Left ventricle myocardium inferior (tissue), 1 donor: ENCODE data around the gene CDKN2B-AS1. TPM values are rescaled to one million over a fixed set of nuclear protein-coding genes. Genes with fewer than 3 reads are reported as not detected.

Experiments
- DNase-seq: peaks from one replicate; pipeline ENCODE4 v3.0.0-alpha.2; 2020
- H3K27ac ChIP-seq: fragments of 200-600 bp; replicated peaks from 2 replicates; pipeline ENCODE4 v1.8.0; 2021
- H3K27me3 ChIP-seq: fragments of 200-600 bp; 2 replicates; pipeline ENCODE4 v1.8.0; 2021; ENCODE audit warnings: low read depth
- H3K36me3 ChIP-seq: fragments of 200-600 bp; 2 replicates; pipeline ENCODE4 v1.8.0; 2021
- H3K4me1 ChIP-seq: fragments of 200-600 bp; 2 replicates; pipeline ENCODE4 v1.8.0; 2021
- H3K4me3 ChIP-seq: fragments of 200-600 bp; 2 replicates; pipeline ENCODE4 v1.8.0; 2021; ENCODE audit warnings: mild to moderate bottlenecking, moderate library complexity
- H3K9me3 ChIP-seq: fragments of 200-600 bp; replicated peaks from 2 replicates; pipeline ENCODE4 v1.8.0; 2021
- intact Hi-C: fragments of 100-400 bp; cut with micrococcal nuclease; formaldehyde crosslinking; loops from one replicate; pipeline ENCODE4 v1.11.0; 2022
- total RNA-seq: library from RNA; stranded (reverse); fragmentation: NEBNext Ultra II Directional; extraction: Animal tissue kit (Norgen Biotek cat#: 25700); gene quantifications from one replicate; pipeline ENCODE4 v1.2.1, GENCODE V29; 2021
- TF ChIP-seq, protein P1 (sequence below): fragments of 200-600 bp; IDR thresholded peaks from 2 replicates; pipeline ENCODE4 v1.8.0; 2021; ENCODE audit warnings: antibody characterized with exemption, mild to moderate bottlenecking, borderline replicate concordance
- donor health status: DM: no; HTN: yes; CAD: no; lungs with severe emphysema.

Gene CDKN2B-AS1
- total RNA-seq, 1 donor from 2014 or later, result 0.30 TPM

GRCh38 chr9:22098643-22099332 is 104.2 kb downstream of the CDKN2B-AS1 start:
- no peaks in the 10 kb centered on the region for H3K36me3 ChIP-seq
- no peak overlapping the region for H3K27ac ChIP-seq
- intact Hi-C loops, result no loop called here
- peaks cover 11% of the 10 kb centered on the region for H3K4me1 ChIP-seq
- H3K4me3 ChIP-seq, result no peak overlapping the region
- no peaks in the 10 kb centered on the region for H3K9me3 ChIP-seq
- TF ChIP-seq, protein P1, sequence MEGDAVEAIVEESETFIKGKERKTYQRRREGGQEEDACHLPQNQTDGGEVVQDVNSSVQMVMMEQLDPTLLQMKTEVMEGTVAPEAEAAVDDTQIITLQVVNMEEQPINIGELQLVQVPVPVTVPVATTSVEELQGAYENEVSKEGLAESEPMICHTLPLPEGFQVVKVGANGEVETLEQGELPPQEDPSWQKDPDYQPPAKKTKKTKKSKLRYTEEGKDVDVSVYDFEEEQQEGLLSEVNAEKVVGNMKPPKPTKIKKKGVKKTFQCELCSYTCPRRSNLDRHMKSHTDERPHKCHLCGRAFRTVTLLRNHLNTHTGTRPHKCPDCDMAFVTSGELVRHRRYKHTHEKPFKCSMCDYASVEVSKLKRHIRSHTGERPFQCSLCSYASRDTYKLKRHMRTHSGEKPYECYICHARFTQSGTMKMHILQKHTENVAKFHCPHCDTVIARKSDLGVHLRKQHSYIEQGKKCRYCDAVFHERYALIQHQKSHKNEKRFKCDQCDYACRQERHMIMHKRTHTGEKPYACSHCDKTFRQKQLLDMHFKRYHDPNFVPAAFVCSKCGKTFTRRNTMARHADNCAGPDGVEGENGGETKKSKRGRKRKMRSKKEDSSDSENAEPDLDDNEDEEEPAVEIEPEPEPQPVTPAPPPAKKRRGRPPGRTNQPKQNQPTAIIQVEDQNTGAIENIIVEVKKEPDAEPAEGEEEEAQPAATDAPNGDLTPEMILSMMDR, result no peak
- no peaks in the 10 kb centered on the region for H3K27me3 ChIP-seq
- no peak for DNase-seq

GRCh38 chr9:22100626-22101025 is 106.0 kb downstream of the CDKN2B-AS1 start:
- no peak for DNase-seq
- no peak overlapping the region for H3K4me3 ChIP-seq
- H3K27ac ChIP-seq, result no peak overlapping the region
- no peaks in the 10 kb centered on the region for H3K9me3 ChIP-seq
- no peaks in the 10 kb centered on the region for H3K27me3 ChIP-seq
- H3K36me3 ChIP-seq, result no peaks in the 10 kb centered on the region
- intact Hi-C loops, result no loop called here
- TF ChIP-seq, protein P1, result no peak
- peaks cover 15% of the 10 kb centered on the region for H3K4me1 ChIP-seq

GRCh38 chr9:22102146-22103053 is 107.8 kb downstream of the CDKN2B-AS1 start:
- no peaks in the 10 kb centered on the region for H3K27me3 ChIP-seq
- no peak for DNase-seq
- intact Hi-C loops, result no loop called here
- no peaks in the 10 kb centered on the region for H3K9me3 ChIP-seq
- H3K27ac ChIP-seq, result no peak overlapping the region
- TF ChIP-seq, protein P1, result no peak
- no peak overlapping the region for H3K4me3 ChIP-seq
- peaks cover 15% of the 10 kb centered on the region for H3K4me1 ChIP-seq
- no peaks in the 10 kb centered on the region for H3K36me3 ChIP-seq

- Histone ChIP-seq H3K36me3 (no peaks in the 10 kb centered on the region), H3K27ac (peak overlapping the region; percentile 44), H3K9me3 (no peaks in the 10 kb centered on the region), H3K27me3 (no peaks in the 10 kb centered on the region), H3K4me1 (peaks cover 11% of the 10 kb centered on the region), H3K4me3 (no peak overlapping the region)
- TF ChIP-seq, protein P1, result no peak
- intact Hi-C loops, result no loop called here
- DNase-seq, result no peak
These were observed 109.3 kb downstream of the CDKN2B-AS1 start for GRCh38 chr9:22103685-22104575.
